GM21515 (cell line): Measurements from ENCODE around the gene GPAM.

Source experiments
- ATAC-seq: cut with Tn5 transposase; IDR thresholded peaks from one replicate; pipeline ENCODE4 v1.9.1; 2021; ENCODE audit not compliant: unreplicated experiment

The GPAM gene

DNA sequence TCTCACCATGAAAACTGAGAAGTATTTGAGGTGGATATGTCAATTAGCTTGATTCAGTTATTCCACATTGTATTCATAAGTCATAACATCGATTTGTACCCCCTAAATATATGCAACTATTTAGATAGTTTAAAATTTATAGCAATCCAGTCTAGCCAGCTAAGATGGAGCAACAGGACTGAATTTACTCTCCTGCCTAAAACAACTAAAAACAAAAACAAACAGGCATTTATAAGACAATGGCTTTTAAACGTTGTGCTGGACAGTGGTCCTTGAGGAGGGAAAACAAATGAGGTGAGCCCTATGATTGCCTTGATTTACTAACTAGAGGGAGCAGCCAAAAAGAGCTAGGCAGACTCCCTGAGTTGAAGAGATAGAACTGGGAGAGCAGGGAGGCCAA, 814 bp upstream of the GPAM start:
- no peak for ATAC-seq

DNA sequence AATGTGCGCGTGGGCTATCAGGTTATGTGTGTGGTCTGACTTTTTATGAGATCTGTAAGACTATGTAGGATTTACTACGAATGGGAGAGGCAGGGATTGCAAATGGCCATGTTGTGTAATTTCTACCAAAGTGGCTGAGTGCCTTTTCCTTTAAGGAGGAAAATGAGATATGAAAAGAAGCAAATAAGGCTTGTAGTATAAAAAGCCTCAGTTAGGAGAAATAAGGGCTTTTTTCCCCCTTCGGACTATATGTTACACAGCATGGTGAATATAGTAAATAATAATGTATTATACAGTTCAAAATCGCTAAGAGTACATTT, 447 bp upstream of the GPAM start:
- no peak for ATAC-seq

DNA sequence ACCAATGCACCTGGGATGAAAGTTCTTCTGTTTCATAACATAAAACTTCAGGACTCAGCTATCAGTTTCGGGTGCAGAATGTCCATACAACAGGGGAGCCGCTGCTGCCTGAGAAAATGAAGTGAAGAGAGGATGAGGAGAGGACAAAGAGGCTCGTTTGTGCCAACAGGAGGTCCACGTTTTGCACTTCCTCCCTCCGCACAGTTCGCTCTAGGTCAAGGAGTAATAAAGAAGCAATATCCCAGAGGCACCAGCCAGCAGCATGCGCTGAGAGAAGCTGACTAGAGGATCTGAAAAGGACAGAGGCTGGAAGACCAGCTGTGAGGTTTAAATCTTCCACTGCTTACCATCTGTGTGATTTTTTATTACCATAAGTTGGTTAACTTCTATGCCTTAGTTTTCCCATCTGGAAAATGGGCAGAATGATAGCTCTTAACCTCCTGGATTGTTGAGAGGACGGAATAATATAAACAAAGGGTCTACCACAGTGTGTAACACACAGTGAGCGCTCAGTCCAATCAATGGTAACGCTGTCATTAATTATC, 709 bp downstream of the GPAM start:
- peak; percentile 4 for ATAC-seq

DNA sequence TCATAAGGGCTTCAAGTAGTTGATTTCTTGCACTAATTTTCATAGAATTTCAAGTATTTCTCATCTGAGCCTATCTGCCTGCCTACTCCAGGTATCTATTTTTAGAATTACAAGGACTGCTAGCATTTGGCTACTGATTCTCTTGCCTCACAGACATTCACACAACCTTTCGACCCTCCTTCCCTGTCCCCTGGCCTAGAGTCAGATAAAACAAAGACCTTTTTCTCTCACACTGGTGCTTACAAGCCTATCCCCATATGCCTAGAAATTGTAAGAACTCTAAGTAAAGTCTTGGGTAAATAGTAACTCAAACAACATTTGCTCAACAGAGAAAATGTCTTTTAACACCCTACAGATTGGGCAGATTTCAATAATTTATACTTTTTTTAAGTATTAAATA, 6.3 kb downstream of the GPAM start:
- no peak for ATAC-seq

DNA sequence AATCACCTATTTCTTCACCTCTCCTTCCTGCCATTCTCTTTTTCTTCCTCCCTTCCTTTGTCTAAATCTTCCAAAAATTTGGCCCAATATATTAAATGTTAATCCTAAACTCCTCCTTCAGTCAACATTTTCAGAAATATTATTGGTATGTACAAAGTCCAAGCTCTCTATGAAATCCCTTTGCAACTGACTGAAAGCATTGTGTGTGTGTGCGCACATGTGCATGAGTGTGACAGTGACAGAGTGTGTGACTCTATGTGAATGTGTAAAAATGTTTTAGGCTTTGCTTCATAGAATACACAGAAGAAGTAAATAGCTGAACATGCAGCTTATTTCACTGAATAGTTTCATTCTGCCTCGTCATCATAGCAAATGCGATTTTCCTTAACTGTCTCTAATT, 7.0 kb downstream of the GPAM start:
- ATAC-seq: no peak

DNA sequence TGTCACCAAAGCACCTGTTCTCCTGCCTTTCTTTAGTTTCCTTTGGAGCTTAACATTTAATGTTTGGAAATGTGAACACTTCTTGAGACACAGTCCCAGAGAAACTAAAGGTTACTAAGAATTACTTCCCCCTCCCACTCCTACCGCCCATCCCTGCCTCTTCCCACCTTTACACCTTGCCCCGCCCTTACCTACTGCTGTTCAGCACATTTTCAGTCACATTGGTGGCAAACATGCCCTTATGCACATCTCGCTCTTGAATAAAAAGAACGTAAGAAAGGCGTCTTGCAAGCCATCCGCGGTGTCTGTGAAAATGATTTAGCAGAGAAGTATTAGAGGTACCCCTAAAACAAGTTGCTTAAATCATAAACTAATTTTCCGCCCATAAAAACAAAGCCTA, 8.2 kb downstream of the GPAM start:
- no peak for ATAC-seq

DNA sequence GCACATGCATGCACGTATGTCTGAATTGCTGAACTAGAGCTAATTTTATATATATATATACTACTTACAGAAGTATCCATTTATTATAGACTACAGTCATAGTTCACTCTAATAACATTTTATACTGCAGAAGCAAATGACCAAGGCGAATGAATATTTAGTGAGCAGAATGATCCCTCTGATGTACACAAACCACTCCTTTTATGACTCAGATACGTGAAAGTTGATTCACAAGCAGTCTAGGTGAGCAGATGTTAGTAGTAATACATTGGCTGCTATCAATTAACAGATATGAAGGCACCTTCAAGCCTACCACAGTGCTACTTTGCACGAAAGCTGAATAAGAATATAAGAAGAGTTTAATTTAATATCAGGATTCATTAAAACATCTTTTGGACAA, 10.4 kb downstream of the GPAM start:
- ATAC-seq: no peak

DNA sequence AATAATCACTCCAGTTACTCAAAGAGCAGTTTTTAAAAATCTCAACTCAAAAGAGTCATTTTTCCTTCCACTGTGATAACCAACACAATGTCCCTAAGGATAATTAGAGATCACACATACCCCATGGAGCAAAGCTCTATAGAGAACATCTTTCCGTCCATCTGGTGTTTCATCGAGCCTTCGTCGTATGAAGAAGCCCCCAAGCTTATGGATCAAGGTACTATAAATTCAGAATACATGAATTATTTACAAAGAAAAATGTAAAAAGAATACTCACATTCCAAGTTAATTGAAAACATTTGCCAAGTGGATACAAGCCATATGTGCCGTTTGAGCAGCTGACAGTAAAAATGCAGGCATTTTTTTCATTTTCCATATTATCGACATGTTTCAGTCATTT, 14.8 kb downstream of the GPAM start:
- no peak for ATAC-seq

DNA sequence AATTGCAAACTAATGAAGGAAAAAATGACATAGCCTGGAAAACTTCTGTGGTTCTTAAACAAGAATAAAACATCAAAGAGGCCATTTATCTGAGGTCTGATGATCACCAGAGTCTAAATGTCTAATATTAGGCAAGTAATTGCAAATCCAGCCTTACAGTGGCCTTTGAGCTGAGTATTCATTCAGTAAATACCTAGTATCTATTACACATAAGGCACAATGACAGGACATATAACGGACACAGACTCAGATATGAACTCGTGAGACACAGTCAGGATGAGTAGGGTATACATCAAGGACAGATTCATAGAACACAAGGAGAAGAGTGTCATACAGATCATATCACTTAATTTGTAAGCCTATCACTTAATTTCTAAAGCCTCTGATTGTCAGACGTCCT, 16.8 kb downstream of the GPAM start:
- ATAC-seq: no peak

DNA sequence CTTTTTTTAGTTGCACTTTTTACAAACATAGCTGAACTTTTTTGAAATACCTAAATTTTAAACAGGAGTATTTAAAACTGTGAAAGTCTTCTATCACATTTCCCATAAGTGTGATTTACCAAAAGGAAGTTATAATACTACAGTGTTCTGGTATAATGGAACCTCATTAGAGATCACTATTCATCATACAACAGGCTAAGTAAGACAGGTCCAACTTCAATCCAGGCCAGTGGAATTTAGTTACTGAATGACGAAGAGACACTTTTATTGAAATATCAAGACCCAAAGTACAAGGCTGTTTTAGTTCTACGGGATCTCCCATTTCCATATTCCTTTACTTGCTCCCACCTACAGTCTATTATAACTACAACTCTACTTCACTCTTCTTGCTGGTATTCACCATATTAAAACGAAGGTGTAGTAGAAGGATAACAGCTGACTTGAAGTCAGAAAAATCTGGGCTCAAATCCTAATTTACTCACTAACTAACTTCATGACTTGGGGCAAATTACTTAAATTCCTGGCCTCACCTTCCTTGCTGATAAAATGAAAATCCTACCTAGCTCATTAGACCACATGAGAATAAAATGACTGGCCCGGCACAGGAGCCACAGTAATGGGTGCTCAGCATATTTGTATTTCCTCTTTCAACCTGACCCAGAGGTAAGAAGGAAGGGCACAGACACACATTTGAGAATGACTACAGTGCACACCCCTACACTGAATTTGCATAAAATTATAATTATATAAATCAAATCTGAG, 21.6 kb downstream of the GPAM start:
- no peak for ATAC-seq

DNA sequence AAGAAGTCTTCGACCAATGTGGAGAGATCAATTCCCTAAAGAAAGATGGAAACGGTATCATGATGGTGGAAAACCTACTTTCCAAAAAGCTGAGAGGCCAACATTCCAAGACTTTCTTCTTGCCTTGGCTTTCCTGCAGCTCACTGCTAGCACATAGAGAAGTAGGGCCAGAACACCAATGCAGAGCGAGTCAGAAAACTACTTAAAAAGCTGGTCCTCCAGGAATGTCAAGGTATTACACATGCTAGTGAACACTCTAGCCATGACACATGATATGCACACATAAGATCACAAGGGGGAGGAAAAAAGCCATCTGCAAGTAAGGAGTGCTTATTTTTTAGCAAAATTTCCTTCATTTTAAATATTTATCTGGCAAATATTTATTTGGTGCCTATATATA, 22.7 kb downstream of the GPAM start:
- no peak for ATAC-seq

DNA sequence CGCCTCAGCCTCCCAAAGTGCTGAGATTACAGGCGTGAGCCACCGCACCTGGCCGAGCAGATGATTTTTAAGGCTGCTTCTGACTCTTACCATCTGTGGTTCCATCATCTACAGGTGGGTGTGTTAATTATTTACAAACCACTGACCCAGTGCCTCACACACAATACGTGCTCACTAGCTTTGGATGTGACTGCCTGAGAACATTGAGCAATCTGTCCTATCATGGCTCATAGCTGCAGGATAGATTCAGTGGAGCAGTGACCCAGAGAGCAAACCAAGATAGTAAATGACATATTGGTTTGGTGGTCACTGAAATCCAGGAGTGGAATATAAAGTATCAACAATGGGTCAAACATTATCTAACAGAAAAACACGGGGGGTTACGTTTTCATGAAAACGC, 24.1 kb downstream of the GPAM start:
- ATAC-seq: no peak

DNA sequence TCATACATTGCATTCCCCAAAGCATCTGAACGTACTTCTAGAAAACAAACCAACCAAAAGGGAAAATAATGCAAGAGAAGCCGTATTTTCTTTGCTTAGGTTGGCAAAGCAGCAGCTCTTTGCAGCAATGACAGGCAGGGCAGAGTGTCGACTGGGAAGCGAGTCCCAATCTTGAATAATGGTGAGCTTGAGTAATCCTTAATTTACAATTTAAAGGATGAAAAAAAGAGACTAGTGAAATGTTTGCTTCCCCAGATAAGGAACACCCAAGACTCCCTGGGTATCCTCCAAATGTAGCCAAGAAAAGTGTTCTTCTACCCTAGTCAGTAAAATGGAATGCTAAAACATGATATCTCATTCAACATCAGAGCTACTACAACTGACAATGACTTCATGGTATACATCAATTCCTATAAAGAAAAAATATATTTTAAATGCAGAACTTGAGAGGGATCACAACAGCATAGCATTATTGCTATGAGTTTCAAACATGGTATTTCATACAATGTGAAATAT, 32.0 kb downstream of the GPAM start:
- no peak for ATAC-seq

DNA sequence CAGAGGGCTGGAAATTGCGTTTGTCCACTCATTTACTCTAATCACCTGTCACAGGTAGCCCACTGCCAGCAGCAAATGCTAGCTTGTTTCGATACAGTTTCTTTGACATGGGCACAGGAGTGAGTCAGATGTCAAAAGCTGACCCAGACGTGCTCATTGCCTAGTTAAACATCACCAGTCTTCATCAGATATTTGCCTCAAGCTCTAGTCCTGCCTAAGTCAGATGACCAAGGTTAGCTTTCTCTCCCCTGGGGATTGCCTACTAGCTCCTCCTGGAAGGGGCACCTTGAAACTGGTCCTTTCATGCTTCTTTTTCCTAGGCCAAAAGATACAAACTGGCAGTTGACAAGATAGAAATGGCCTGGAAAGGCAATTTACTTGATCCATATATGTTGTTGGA, 35.2 kb downstream of the GPAM start:
- ATAC-seq: no peak

DNA sequence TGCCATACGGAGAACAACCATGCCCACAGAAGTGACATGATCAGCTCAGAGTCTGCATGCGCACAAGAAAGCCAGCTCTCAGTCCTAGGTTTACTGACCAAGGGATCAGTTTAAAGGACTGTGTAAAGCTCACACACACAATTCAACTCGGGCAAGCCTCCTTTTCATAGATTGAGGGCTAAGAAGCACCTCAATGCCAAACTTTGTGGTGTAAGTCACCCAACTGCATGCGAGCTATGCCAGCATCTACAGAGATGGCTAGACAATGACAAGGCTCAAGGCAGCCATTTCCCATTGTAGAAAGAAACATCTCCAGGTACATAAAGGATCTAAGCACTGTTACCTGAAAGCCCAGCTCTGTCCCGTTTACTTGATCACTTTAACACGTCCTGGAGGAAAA, 36.8 kb downstream of the GPAM start:
- no peak for ATAC-seq

DNA sequence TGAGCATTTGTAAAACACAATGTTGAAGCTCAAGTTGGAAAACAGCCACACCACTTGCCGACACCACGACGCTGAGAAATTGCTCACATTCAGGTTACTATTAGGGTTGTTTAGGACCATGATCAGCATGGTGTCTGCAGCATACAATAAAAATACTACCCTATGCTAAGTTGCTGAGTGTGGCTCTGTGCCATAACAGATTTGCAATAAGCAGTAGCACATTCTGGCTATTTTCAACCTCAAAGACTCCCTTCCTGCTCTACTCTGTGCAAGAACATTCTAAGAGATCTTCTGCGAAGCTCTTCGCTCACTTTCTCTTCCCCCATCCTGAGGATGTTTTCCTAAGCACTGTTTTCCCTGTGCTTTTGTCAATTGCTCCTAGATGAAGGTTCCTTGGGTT, 38.3 kb downstream of the GPAM start:
- no peak for ATAC-seq

DNA sequence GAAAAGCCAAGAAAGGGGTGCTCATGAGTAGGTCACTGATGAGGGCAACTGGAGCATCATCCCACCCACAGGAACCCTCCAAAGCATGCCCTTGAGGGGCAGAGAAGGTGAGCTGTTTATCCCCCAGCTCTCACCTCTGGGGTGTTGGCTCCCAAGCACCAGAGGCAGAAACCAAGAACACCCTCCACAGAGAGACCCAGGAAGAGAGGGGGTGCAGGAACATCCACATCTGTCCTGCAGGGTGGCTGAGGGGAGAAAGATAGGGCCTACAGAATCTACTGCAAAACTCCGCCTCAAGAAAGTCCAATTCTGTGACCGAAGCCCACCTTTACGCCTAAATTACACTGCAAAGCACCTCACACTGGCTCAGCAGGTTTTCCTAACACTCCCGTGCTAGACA, 40.1 kb downstream of the GPAM start:
- no peak for ATAC-seq

DNA sequence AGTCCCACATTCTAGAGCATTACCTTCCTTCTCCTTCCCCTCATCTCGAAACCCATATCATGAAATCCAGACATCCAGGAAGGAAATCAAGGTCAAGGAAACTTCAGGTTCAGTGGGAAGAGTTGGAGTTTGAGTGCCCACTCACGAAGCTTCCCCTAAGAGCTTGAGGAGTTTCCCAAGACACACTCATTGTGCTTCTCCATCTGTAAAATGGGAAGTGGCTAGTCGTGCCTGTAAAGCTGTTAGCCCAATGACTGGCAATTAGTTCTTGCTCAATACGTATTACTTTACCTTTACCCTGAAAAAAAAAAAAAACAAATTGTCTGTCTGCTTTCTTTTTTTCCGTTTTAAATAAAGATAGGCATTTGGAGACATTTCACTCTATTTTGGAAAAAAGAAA, 42.3 kb downstream of the GPAM start:
- no peak for ATAC-seq

DNA sequence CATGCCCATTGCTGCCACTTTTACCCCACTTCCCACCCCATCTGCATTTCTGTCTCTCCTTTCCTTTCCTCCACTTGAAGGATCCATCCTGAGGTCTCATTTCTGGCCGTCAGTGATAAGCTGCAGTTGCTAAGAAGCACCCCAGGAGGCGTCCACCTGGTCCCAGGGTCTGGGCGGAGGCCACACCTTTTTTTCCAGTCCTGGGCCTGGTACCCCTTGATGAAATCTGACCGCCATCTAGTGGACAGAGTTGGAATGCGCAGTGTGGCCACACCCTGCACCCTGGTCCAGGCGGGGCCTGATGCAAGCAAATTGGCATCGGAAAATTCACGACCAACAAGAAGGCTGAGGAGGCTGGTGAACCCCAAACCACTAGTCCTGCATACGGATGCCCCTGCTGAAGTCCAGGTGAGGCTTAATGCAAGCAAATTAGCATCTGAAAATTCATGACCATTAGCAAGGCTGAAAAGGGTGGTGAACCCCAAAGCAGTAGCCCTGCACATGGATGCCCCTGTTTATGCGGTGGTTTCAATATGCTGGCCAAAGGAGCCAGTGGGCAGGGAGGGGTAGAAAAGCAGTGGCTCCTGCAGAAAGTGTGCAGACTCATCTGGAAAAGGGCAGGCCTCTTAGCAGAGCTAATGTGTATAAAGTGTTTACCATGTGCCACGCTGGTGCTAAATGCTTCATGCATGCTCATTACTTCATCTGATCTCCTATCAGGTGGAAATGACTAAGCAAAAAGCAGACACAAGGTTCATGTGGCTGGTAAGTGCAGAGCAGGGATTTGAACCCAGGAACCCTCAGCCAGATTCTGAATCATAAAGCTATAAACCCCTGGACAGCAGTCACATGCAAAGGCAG, 43.2 kb downstream of the GPAM start:
- ATAC-seq: peak; percentile 99

DNA sequence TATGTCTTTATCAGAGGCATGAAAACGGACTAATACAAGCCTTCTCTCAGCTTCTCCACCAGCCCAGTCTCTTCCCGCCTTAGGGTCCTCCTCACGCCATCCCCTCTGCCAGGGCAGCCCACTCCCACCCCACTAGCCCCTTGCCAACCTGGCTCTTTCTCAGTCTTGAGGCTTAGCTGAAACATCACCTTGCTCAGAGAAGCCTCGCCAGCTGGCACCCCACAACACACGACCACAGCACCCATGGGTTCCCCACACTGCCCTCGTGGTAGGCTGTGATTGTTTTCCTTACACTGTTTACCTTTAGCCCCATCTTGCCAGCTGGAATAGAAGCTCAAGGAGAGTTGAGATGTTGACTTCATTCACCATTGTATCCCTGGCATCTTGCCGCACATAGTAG, 44.4 kb downstream of the GPAM start:
- no peak for ATAC-seq

DNA sequence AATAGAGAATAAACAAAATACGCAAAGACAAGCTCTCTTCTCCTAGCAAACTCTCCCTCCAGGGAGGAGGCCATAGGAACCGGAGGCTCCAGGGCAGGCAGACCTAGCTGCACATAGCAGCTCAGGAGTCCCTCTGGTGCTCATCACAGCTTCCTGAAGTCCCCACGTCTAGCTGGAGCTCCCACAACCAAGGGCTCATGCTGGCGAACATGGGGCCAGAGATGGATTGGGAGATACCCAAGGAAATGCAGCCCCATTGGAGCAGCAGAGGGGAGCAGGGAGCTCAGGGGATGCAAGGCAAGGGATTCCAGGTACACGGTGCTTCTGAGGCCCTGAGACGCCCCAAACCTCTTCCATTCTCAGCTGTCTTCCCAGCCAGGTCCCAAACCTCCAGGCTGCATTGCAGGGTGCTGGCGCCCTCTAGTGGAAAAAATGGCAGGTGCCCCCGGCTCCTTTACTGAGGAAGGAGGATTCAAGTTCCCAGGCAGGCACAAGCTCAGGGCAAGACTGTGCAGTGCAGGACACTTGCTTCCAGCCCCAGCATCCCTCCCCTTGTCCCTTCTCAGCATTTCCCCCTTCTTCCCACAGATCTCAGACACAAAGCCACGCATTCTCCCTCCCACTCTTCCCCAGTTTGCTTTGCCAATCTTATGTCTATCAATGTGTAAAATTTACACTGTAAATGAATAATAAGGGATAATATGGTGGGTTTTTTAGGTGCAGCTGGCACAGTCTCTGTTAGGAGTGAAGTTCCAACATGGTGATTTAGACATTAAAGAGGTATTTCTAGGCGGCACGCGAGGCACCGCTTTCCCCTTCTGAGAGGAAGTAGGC, 46.2 kb downstream of the GPAM start:
- peak; percentile 60 for ATAC-seq
